ENCODE results near the gene MRPS18A.

- no peak for TF ChIP-seq CTCF (conservative IDR thresholded peaks at IDR 0.05; ENCODE audit: low read depth, low read length)
- TF ChIP-seq EZH2 (IDR thresholded peaks at IDR 0.05; ENCODE audit: low read length, unreplicated experiment): no peak
Observed at GRCh38 chr6:43703512-43704429, 16.2 kb upstream of the MRPS18A start.

All from PC-3 (cell line).